ENCODE data around the gene NEGR1.

NEGR1 gene

GRCh38 chr1:71666609-71667008, 615.7 kb downstream of the NEGR1 start:
- no peak for DNase-seq

- DNase-seq = no peak
These were observed 621.9 kb downstream of the NEGR1 start for GRCh38 chr1:71660411-71660810.

GRCh38 chr1:71657891-71658679, 624.3 kb downstream of the NEGR1 start:
- no peak for DNase-seq

GRCh38 chr1:71656902-71657301, 625.4 kb downstream of the NEGR1 start:
- no peak for DNase-seq

GRCh38 chr1:71655604-71656003, 626.7 kb downstream of the NEGR1 start:
- no peak for DNase-seq

- no peak for DNase-seq
These were observed 628.4 kb downstream of the NEGR1 start for GRCh38 chr1:71653952-71654351.

- no peak for DNase-seq
These were observed 631.1 kb downstream of the NEGR1 start for GRCh38 chr1:71651214-71651613.

GRCh38 chr1:71650119-71650518, 632.2 kb downstream of the NEGR1 start:
- no peak for DNase-seq

- no peak for DNase-seq
These were observed 632.7 kb downstream of the NEGR1 start for GRCh38 chr1:71649608-71650007.

- DNase-seq = no peak
These were observed 634.6 kb downstream of the NEGR1 start for GRCh38 chr1:71647513-71648300.

- no peak for DNase-seq
These were observed 637.3 kb downstream of the NEGR1 start for GRCh38 chr1:71645015-71645414.

GRCh38 chr1:71641903-71642302, 640.4 kb downstream of the NEGR1 start:
- no peak for DNase-seq

GRCh38 chr1:71640998-71641397, 641.3 kb downstream of the NEGR1 start:
- DNase-seq = peak; percentile 15

GRCh38 chr1:71640116-71640515, 642.2 kb downstream of the NEGR1 start:
- DNase-seq = no peak

- DNase-seq = no peak
These were observed 644.1 kb downstream of the NEGR1 start for GRCh38 chr1:71638081-71638766.

GRCh38 chr1:71635568-71635967, 646.8 kb downstream of the NEGR1 start:
- DNase-seq = no peak

GRCh38 chr1:71634159-71634558, 648.2 kb downstream of the NEGR1 start:
- peak; percentile 17 for DNase-seq

GRCh38 chr1:71630073-71630472, 652.3 kb downstream of the NEGR1 start:
- no peak for DNase-seq

- no peak for DNase-seq
These were observed 657.3 kb downstream of the NEGR1 start for GRCh38 chr1:71625004-71625403.

GRCh38 chr1:71623888-71624287, 658.5 kb downstream of the NEGR1 start:
- no peak for DNase-seq

GRCh38 chr1:71621785-71622184, 660.6 kb downstream of the NEGR1 start:
- no peak for DNase-seq

- no peak for DNase-seq
These were observed 663.4 kb downstream of the NEGR1 start for GRCh38 chr1:71618766-71619530.

- DNase-seq = no peak
These were observed 664.1 kb downstream of the NEGR1 start for GRCh38 chr1:71618191-71618590.

Data from NCI-H1417 treated with DMSO at 0.1 percent for 48 hours (cell line).